Spleen (tissue), 7 donors: ENCODE measurements around the gene NEK3.
"Not testable (repeated sequence)": the region's sequence is repeated elsewhere in the genome, so short reads cannot be mapped to it uniquely, and the experiment has no call there.

ENCODE experiments used
- POLR2AphosphoS5 ChIP-seq, 3 donors: sonication (generic); formaldehyde crosslinking; IDR thresholded peaks; one replicate each; pipeline ENCODE4 v1.5.1; 2017; ENCODE audit warnings: antibody characterized with exemption in 3 of 3
- TF ChIP-seq, protein P1 (sequence below), 11 experiments: fragments of 200-600 bp in 7 of 11; fragments of 450-650 bp in 4 of 11; sonication (generic) in 4 of 11; IDR thresholded peaks in 8 of 11; conservative IDR thresholded peaks in 3 of 11; 1 replicate in 7 of 11; 2 replicates in 4 of 11; pipeline versions ENCODE4 v1.4.0 to v1.8.0; 2016 to 2021; ENCODE audit warnings: antibody characterized with exemption in 11 of 11, inconsistent platforms in 4 of 11, mild to moderate bottlenecking in 1 of 11
- donor health status: DM: no; HTN: no; CAD: no; lungs with moderate emphysema.
- donor health status: DM: no; HTN: no; CAD: no.
- donor health status: DM: no; HTN: no; CAD: no.

DNA sequence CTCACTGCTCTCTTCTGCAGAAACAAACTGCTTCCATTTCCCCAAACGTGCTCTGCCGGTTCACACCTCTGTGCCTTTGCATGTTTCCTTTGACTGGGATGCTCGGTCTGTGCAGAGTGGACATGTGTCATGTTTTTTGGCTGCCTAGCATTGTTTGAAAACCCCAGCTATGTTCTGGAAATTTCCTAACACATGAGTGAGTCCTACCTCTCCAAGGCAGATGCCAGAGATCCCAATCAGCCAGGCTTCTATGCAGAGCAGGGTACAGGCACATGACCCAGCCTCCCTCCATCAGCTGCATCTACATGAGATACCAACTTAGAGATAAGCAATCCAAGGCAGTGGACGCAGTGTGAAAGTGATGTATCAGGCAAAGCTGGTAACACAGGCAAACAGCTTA lies 45.1 kb upstream of the NEK3 start:
- TF ChIP-seq, protein P1, sequence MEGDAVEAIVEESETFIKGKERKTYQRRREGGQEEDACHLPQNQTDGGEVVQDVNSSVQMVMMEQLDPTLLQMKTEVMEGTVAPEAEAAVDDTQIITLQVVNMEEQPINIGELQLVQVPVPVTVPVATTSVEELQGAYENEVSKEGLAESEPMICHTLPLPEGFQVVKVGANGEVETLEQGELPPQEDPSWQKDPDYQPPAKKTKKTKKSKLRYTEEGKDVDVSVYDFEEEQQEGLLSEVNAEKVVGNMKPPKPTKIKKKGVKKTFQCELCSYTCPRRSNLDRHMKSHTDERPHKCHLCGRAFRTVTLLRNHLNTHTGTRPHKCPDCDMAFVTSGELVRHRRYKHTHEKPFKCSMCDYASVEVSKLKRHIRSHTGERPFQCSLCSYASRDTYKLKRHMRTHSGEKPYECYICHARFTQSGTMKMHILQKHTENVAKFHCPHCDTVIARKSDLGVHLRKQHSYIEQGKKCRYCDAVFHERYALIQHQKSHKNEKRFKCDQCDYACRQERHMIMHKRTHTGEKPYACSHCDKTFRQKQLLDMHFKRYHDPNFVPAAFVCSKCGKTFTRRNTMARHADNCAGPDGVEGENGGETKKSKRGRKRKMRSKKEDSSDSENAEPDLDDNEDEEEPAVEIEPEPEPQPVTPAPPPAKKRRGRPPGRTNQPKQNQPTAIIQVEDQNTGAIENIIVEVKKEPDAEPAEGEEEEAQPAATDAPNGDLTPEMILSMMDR (IDR thresholded peaks at IDR 0.05 in 8 of 11, conservative IDR thresholded peaks at IDR 0.05 in 3 of 11) = not testable (repeated sequence)
- TF ChIP-seq POLR2AphosphoS5 (IDR thresholded peaks at IDR 0.05) = not testable (repeated sequence)
